ENCODE data around the gene SURF2. TPM values are rescaled to one million over a fixed set of nuclear protein-coding genes. Genes with fewer than 3 reads are reported as not detected.

SURF2 gene
- total and polyA plus RNA-seq, 2 donors (not counting 3 experiments of a cell fraction or from before 2014, with no cell fraction given), result 10.6 to 14.2 TPM

GRCh38 chr9:133384736-133385321, 28.5 kb downstream of the SURF2 start:
- Histone ChIP-seq H3K4me2 (ENCODE audit: insufficient read depth, low read length) (no peak overlapping the region), H3K4me3 (replicated peaks in 1 of 3; ENCODE audit: insufficient read depth in 1 of 3, low read depth in 1 of 3, low read length in 3 of 3) (no peak overlapping the region), H3K4me1 (ENCODE audit: control insufficient read depth, extremely low read depth, insufficient read depth, low read length) (no peaks in the 10 kb centered on the region), H3K9ac (replicated peaks; ENCODE audit: extremely low read depth, insufficient read depth, low read length) (no peak overlapping the region), H3K9me1 (replicated peaks; ENCODE audit: control insufficient read depth, extremely low read depth, insufficient read depth, low read length) (no peaks in the 10 kb centered on the region), H3K27me3 (ENCODE audit: control insufficient read depth in 2 of 2, insufficient read depth in 2 of 2, low read length in 2 of 2) (no peaks in the 10 kb centered on the region), H3K27ac (ENCODE audit: insufficient read depth, low read depth, low read length) (no peak overlapping the region), H2AFZ (ENCODE audit: low read depth, low read length) (no peak overlapping the region), H3K36me3 (ENCODE audit: control insufficient read depth in 2 of 2, extremely low read depth in 1 of 2, insufficient read depth in 2 of 2, low read length in 2 of 2) (no peaks in the 10 kb centered on the region), H4K20me1 (replicated peaks; ENCODE audit: control insufficient read depth, extremely low read depth, insufficient read depth, low read length) (no peaks in the 10 kb centered on the region), H3K9me3 (replicated peaks; ENCODE audit: control insufficient read depth, insufficient read depth, low read length) (no peaks in the 10 kb centered on the region), H3K79me2 (ENCODE audit: control insufficient read depth, insufficient read depth, low read length) (no peaks in the 10 kb centered on the region)
- TF ChIP-seq FOS (IDR thresholded peaks at IDR 0.05; ENCODE audit: borderline replicate concordance, insufficient read depth, low read length) (no peak), EZH2 (IDR thresholded peaks at IDR 0.05; ENCODE audit: borderline replicate concordance, low read depth, low read length, severe bottlenecking) (no peak), POLR2AphosphoS5 (IDR thresholded peaks at IDR 0.05; ENCODE audit: insufficient read depth, low read depth, low read length) (no peak), MYC (IDR thresholded peaks at IDR 0.05; ENCODE audit: low read depth, low read length) (no peak), CTCF (IDR thresholded peaks at IDR 0.05; ENCODE audit: extremely low read depth in 1 of 2, insufficient read depth in 1 of 2, low read depth in 1 of 2, low read length in 2 of 2) (no peak), GATA2 (IDR thresholded peaks at IDR 0.05; ENCODE audit: insufficient read depth, insufficient read length, low read depth, low read length) (no peak), JUN (IDR thresholded peaks at IDR 0.05; ENCODE audit: borderline replicate concordance, insufficient read depth, insufficient read length, low read depth) (no peak), MAX (IDR thresholded peaks at IDR 0.05; ENCODE audit: insufficient read depth, insufficient read length) (no peak), POLR2A (IDR thresholded peaks at IDR 0.05; ENCODE audit: low read depth, low read length) (no peak)
- FAIRE-seq (no peak), DNase-seq (ENCODE audit: low read depth, low spot score) (no peak)
- no TSS peak for BruUV-seq (replicated peaks)
- CTCF ChIA-PET, result no interaction called here
- POLR2A ChIA-PET, result no interaction called here
- intact Hi-C loops (cut with micrococcal nuclease) (no loop called here), dilution Hi-C loops (cut with MboI; ENCODE audit: extremely low pct_ligation_motif_present, low sequenced_read_pairs) (no loop called here)
